Activated CD4-positive, alpha-beta T cell treated with anti-CD3 and anti-CD28 coated beads, Interleukin-2, amount 50 U/mL, for 16 hours (primary cell): ENCODE results near the gene FARP2.
"Not testable (repeated sequence)": the region's sequence is repeated elsewhere in the genome, so short reads cannot be mapped to it uniquely, and the experiment has no call there.

Experiments used
- DNase-seq: peaks from one replicate; pipeline ENCODE4 v3.0.0-alpha.2; 2020

Gene FARP2

GRCh38 chr2:241372361-241372992, 16.4 kb downstream of the FARP2 start:
- no peak for DNase-seq

DNA sequence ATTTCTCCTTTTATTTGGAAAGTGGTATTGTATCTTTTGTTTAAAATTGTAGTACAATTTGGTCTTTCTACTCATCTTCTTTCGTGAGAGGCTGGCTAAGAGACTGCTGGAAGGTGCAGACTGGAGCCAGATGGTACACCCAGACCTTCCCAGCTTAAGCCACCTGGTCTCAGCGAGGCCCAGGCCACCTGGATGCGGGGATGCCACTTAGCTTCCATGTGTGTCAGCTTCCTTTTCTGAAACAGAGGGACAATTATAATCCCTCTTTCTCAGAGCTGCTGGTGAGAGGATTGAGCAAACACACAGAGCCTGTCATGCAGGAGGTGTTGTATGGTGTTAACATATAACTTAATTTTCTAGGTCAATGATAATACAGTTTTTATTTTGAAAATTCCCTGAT, 17.4 kb downstream of the FARP2 start:
- DNase-seq = no peak

DNA sequence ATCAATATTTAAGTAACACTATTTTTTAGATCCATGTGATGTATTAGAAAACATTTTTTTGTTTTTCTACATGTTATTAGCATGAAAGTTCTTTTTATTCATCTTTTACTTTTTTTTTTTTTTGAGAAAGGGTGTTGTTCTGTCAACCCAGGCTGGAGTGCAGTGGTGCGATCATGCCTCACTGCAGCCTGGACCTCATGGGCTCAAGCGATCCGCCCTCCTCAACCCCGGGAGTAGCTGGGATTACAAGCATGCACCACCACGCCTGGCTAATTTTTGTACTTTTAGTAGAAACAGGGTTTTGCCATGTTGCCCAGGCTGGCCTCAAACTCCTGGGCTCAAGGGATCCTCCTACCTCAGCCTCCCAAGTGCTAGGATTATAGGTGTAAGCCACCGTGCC, 17.8 kb downstream of the FARP2 start:
- DNase-seq = not testable (repeated sequence)

DNA sequence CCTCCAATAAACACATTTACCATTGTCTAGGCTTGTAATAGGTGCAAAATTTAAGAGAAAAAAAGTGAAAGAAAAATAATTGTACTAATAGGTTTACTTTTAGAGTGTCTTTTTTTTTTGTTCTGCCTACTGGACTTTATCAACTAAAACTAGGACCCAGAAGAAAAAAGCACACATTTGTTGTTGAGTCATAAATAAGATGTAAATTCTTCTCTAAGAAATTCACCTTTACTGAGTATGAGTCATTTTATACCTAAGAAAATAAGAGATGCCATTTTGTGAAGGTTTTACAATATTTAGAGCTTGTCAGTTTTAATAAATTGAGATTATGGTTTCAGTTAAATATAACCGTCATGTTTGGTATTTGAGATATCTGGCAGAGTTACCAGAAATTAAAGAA, 19.2 kb downstream of the FARP2 start:
- DNase-seq = no peak

DNA sequence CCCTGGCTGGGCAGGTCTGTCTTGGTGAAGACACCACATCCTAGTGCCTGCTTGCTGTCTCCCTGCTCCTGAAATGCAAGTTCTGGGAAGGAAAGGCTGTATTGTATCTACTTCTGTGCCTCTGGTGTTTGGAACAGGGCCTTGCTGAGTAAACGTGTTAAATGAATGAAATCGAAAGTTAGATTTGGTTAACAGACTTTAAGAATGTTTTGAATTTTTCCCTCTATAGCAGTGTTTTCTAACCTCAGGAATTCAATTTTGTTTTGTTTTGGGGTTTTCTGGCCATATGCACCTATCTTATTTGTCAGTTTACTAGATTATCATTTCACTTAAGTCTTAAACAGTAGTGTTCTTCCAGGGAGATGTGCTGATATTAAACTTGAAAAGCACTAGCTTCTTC, 20.7 kb downstream of the FARP2 start:
- DNase-seq = no peak

GRCh38 chr2:241378816-241379215, 22.7 kb downstream of the FARP2 start:
- no peak for DNase-seq

DNA sequence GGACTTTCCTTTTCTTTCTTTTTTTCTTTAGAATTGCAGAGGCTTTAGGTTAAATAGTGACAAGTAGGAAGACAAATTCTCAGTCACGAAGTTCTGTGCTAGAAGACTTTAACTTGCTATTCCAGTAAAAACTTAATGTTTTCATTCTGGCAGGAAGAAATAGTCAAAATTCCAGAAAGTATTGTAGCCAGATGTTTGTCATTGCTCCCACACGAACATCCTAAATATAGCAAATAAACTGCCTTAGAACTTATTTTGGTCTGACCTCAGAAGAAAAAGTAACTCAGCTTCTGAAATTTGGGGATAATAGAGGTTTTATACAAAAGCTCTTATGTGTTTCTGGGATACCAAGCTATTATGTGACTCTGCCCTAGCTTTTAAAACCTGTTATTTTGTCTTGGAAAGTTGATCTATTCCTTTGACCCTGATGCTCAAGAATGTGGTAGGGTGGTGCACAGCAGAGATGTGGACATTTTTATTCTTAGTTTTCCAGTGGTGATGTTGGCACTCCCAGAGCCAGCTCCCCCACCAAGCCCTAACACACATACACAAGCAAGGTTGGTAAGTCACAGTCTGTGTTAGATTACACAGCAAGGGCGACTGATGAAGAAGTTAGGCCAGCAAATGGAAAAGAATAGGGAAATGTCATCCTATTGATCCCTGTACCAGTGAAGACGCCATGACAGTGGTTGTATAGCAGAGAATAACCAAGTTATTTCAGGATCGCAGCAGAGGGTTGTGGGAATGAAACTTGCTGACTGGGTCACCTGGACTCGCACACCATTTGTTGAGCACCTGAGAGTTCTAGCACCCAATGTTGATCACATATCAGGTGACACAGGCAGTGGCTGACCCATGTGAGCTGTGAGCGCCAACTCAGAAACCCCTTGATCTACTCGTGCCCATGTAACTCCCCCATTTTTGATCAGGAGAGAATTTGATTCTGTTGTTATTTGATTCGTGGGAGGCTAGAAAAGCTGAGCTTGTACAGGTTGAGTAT, 23.7 kb downstream of the FARP2 start:
- DNase-seq = no peak

GRCh38 chr2:241381872-241382271, 25.8 kb downstream of the FARP2 start:
- DNase-seq = no peak

DNA sequence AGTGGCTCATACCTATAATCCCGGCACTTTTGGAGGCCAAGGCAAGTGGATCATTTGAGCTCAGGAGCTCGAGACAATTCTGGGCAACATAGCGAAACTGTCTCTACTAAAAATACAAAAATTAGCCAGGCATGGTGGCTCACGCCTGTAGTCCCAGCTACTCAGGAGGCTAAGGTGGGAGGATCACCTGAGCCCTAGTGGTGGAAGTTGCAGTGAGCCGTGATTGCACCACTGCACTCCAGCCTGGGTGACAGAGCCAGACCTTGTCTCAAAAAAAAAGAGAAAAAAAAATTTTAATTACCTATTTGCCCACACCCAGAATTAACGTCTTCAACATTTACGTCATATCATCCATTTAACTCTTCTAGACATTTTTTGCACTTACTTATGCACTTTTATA, 29.4 kb downstream of the FARP2 start:
- DNase-seq = not testable (repeated sequence)

- DNase-seq = no peak
Measured at GRCh38 chr2:241386519-241386918, 30.4 kb downstream of the FARP2 start.

DNA sequence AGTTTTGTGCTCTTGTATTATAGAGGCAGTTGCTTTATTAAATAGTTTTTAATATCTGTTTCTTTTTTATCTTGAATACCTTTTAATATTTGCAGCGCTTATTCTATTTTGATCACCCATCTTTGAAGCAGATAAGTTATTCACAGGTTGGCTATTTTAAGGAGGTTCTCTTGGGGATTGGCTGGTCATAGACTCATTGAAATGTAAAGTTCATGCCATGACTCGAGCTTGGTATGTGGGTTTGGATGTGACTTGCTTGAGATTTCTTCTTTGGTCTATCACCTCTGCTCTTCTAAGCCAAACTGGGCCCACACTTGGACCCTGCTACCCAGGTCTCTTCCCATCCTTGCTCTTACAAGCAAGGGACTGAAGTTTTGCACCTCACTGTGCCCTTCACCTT, 33.6 kb downstream of the FARP2 start:
- no peak for DNase-seq

GRCh38 chr2:241390301-241391206, 34.5 kb downstream of the FARP2 start:
- peak; percentile 9 for DNase-seq

GRCh38 chr2:241391892-241392665, 36.0 kb downstream of the FARP2 start:
- DNase-seq = peak; percentile 13

GRCh38 chr2:241392753-241393152, 36.7 kb downstream of the FARP2 start:
- DNase-seq = not testable (repeated sequence)

GRCh38 chr2:241393524-241394196, 37.6 kb downstream of the FARP2 start:
- DNase-seq = peak; percentile 46

GRCh38 chr2:241396809-241397208, 40.7 kb downstream of the FARP2 start:
- not testable (repeated sequence) for DNase-seq

- DNase-seq = no peak
Measured at GRCh38 chr2:241399941-241400922, 44.1 kb downstream of the FARP2 start.

DNA sequence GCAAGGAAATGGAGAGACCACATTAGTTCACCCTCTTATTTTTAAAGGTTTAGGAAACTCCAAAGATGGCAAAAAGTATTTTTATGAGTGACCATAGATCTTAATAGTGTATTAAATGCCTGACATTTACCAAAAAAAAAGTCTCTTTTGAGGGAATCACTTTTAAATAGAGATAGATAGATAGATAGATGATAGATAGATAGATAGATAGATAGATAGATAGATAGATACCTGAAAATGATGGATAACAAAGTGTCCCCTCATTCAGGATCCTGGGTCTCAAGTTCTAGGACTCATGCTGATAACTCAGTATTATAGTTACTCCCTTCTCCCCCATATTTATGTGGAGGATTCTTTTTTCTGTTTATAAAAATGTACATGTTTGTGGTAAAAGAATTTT, 52.8 kb downstream of the FARP2 start:
- no peak for DNase-seq

- no peak for DNase-seq
Measured at GRCh38 chr2:241410739-241411176, 54.7 kb downstream of the FARP2 start.

DNA sequence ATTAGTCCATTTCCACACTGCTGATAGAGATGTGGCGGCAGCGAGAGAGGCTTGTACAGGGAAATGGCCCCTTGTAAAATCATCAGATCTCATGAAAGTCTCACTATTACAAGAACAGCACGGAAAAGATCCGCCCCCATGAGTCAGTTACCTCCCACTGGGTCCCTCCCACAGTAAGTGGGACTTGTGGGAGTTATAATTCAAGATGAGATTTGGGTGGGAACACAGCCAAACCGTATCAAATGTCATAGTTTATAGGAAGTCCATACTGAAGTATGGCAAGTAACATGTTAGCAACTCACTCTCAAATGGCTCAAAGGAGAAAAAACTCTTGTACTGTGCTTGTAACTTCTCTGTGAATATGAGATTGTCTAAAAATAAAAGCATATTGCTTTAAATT, 56.1 kb downstream of the FARP2 start:
- no peak for DNase-seq
